ENCODE measurements around the gene PCSK6. TPM values are rescaled to one million over a fixed set of nuclear protein-coding genes. Genes with fewer than 3 reads are reported as not detected.

PCSK6 gene
- polyA plus RNA-seq, 3 donors: 0.05 to 0.10 TPM; not detected in 1

DNA sequence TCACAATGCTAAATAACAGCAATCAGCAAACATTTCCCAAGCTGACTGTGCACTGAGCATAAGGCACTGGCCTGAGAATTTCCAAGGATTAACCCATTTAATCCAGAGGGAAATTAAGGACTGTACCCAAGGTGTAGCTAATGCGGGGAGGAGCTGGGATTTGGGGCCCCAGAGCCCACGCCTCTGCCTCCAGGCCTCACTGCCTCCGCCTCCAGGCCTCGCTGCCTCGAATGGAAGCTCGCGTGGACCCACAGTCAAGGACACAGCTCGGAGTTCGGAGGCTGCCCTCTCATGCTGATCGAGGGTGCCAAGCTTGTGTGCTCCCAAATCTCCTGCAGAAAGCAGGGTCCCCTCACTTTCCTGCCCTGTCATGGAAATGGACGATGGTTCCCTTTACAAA, 118.0 kb downstream of the PCSK6 start:
- no peak overlapping the region for H3K4me3 Mint-ChIP-seq

DNA sequence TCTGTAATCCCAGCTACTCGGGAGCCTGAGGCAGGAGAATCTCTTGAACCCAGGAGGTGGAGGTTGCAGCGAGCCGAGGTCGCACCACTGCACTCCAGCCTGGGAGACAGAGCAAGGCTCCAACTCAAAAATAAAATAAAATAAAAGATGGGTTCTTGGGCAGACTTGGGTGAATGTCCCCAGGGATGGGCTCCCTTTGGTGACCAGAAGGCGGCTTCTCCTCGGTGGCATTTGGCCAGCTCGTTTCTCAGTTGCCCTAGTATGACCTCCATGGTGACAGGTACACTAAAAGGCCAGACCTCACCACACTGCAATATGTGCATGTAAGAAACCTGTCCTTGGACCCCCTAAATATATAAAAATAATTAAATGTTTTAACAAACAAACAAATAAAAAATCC, 118.4 kb downstream of the PCSK6 start:
- Mint-ChIP-seq H3K27me3 (ENCODE audit: low read depth in 3 of 3) (peaks cover 10 to 20% (median 14%) of the 10 kb centered on the region in 3 donors), H3K36me3 (no peaks in the 10 kb centered on the region), H3K9me3 (peaks cover 0 to 3% (median 0%) of the 10 kb centered on the region in 7 donors), H3K27ac (no peak overlapping the region), H3K4me3 (no peak overlapping the region), H3K4me1 (peaks cover 8% of the 10 kb centered on the region)
- intact Hi-C loops (cut with micrococcal nuclease): no loop called here
- H3K4me1 ChIP-seq (ENCODE audit: control insufficient read depth in 1 of 2, insufficient read depth in 2 of 2, low read length in 2 of 2): no peaks in the 10 kb centered on the region
- H3K79me2 ChIP-seq (ENCODE audit: insufficient read depth, low read length): no peaks in the 10 kb centered on the region
- no peaks in the 10 kb centered on the region for H4K20me1 ChIP-seq (ENCODE audit: insufficient read depth, low read length)
- H3K4me2 ChIP-seq (replicated peaks; ENCODE audit: extremely low read depth, low read length, poor library complexity, severe bottlenecking): no peak overlapping the region
- no peaks in the 10 kb centered on the region for H3K9me3 ChIP-seq (replicated peaks in 1 of 2; ENCODE audit: control insufficient read depth in 1 of 2, insufficient read depth in 1 of 2, low read length in 2 of 2)
- no peak overlapping the region for H3K9ac ChIP-seq (ENCODE audit: insufficient read depth, low read length, poor library complexity, severe bottlenecking)
- H3K4me3 ChIP-seq (replicated peaks in 1 of 3; ENCODE audit: low read depth in 2 of 3, low read length in 3 of 3): no peak overlapping the region
- TF ChIP-seq, protein P1, sequence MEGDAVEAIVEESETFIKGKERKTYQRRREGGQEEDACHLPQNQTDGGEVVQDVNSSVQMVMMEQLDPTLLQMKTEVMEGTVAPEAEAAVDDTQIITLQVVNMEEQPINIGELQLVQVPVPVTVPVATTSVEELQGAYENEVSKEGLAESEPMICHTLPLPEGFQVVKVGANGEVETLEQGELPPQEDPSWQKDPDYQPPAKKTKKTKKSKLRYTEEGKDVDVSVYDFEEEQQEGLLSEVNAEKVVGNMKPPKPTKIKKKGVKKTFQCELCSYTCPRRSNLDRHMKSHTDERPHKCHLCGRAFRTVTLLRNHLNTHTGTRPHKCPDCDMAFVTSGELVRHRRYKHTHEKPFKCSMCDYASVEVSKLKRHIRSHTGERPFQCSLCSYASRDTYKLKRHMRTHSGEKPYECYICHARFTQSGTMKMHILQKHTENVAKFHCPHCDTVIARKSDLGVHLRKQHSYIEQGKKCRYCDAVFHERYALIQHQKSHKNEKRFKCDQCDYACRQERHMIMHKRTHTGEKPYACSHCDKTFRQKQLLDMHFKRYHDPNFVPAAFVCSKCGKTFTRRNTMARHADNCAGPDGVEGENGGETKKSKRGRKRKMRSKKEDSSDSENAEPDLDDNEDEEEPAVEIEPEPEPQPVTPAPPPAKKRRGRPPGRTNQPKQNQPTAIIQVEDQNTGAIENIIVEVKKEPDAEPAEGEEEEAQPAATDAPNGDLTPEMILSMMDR (IDR thresholded peaks at IDR 0.05): no peak
- WGBS (ENCODE audit: insufficient coverage): 93% methylated on average over 3 of the region's 7 CpGs
- no peak for DNase-seq
- no peak overlapping the region for H2AFZ ChIP-seq (ENCODE audit: insufficient read depth, low read depth, low read length, poor library complexity, severe bottlenecking)
- no peak overlapping the region for H3K27ac ChIP-seq (ENCODE audit: low read depth in 1 of 2, low read length in 2 of 2)
- no peaks in the 10 kb centered on the region for H3K27me3 ChIP-seq (ENCODE audit: control insufficient read depth in 2 of 2, insufficient read depth in 2 of 2, low read length in 2 of 2)
- H3K36me3 ChIP-seq (replicated peaks in 1 of 2; ENCODE audit: control insufficient read depth in 1 of 2, insufficient read depth in 2 of 2, low read length in 2 of 2): no peaks in the 10 kb centered on the region

More for the DNA sequence above, 118.0 kb downstream of the PCSK6 start:
- no peaks in the 10 kb centered on the region for H3K36me3 Mint-ChIP-seq
- H3K9ac ChIP-seq (ENCODE audit: insufficient read depth, low read length, poor library complexity, severe bottlenecking): no peak overlapping the region
- peaks cover 10 to 19% (median 14%) of the 10 kb centered on the region in 3 donors for H3K27me3 Mint-ChIP-seq (ENCODE audit: low read depth in 3 of 3)
- H3K4me1 ChIP-seq (ENCODE audit: control insufficient read depth in 1 of 2, insufficient read depth in 2 of 2, low read length in 2 of 2): no peaks in the 10 kb centered on the region
- peaks cover 8% of the 10 kb centered on the region for H3K4me1 Mint-ChIP-seq
- H3K4me3 ChIP-seq (replicated peaks in 1 of 3; ENCODE audit: low read depth in 2 of 3, low read length in 3 of 3): no peak overlapping the region
- H3K9me3 ChIP-seq (replicated peaks in 1 of 2; ENCODE audit: control insufficient read depth in 1 of 2, insufficient read depth in 1 of 2, low read length in 2 of 2): no peaks in the 10 kb centered on the region
- no peaks in the 10 kb centered on the region for H4K20me1 ChIP-seq (ENCODE audit: insufficient read depth, low read length)
- no peak overlapping the region for H3K4me2 ChIP-seq (replicated peaks; ENCODE audit: extremely low read depth, low read length, poor library complexity, severe bottlenecking)
- 89% methylated on average over 10 of the region's 11 CpGs for WGBS (ENCODE audit: insufficient coverage)
- H3K27me3 ChIP-seq (ENCODE audit: control insufficient read depth in 2 of 2, insufficient read depth in 2 of 2, low read length in 2 of 2): no peaks in the 10 kb centered on the region
- no peaks in the 10 kb centered on the region for H3K79me2 ChIP-seq (ENCODE audit: insufficient read depth, low read length)
- H3K27ac ChIP-seq (ENCODE audit: low read depth in 1 of 2, low read length in 2 of 2): no peak overlapping the region
- no peak overlapping the region for H2AFZ ChIP-seq (ENCODE audit: insufficient read depth, low read depth, low read length, poor library complexity, severe bottlenecking)
- TF ChIP-seq, protein P1 (IDR thresholded peaks at IDR 0.05): no peak
- no peak for DNase-seq
- intact Hi-C loops (cut with micrococcal nuclease): no loop called here
- peaks cover 0 to 3% (median 0%) of the 10 kb centered on the region in 7 donors for H3K9me3 Mint-ChIP-seq
- H3K36me3 ChIP-seq (replicated peaks in 1 of 2; ENCODE audit: control insufficient read depth in 1 of 2, insufficient read depth in 2 of 2, low read length in 2 of 2): no peaks in the 10 kb centered on the region
- H3K27ac Mint-ChIP-seq: no peak overlapping the region

All from CD14-positive monocyte (primary cell).